LoVo (cell line): ENCODE measurements around the gene TNIK.
"Not testable (repeated sequence)": the region's sequence is repeated elsewhere in the genome, so short reads cannot be mapped to it uniquely, and the experiment has no call there.

Experiments used
- DNase-seq: peaks from one replicate; pipeline ENCODE4 v3.0.0-alpha.2; 2016; ENCODE audit warnings: low spot score

Gene TNIK

DNA sequence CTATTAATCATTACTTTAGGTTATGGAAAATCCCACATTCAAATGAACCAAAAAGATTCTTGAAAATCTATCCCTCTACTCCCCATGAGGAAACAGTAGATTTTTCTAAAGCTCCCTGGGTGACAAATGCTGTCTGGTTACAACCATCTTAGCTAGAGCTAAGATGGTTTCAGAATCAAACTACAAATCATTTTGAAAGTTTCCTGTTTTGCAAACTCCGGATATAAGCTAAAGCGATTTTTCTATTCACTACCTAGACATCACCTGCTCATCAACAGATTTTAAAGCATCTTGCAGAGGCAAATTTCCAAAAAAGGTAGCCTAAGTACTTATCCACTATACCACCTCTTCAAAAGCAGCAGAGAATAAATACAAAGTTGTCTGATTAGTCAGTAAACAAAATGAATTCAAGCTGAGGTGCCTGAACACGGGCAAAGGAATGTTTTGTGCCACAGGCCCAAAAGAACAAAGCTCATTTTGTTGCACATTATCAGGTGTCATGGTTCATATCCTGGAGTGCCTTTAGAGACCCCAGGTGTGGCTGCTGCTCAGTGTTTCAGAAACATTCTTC lies 204.9 kb downstream of the TNIK start:
- no peak for DNase-seq

DNA sequence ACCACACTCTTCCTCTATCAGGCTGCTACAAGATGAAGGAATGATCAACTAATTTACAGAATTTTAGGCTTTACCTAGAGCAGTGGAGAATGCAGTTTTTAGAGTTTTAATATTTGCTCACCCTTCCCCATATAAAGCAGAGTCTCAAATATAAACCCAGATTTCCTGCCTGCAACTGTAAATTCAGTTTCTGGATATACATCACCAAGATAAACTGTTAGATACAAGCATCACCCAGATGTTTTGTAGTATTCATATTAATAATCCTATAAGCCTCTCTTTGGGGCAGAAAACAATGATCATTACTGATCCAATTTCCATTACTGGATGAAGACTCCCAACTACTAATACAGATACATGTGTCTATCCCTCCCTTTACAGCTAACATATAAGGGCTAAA lies 205.9 kb downstream of the TNIK start:
- DNase-seq: no peak

- no peak for DNase-seq
Observed at GRCh38 chr3:171251835-171252234, 208.4 kb downstream of the TNIK start.

GRCh38 chr3:171250444-171250843 lies 209.8 kb downstream of the TNIK start:
- no peak for DNase-seq

DNA sequence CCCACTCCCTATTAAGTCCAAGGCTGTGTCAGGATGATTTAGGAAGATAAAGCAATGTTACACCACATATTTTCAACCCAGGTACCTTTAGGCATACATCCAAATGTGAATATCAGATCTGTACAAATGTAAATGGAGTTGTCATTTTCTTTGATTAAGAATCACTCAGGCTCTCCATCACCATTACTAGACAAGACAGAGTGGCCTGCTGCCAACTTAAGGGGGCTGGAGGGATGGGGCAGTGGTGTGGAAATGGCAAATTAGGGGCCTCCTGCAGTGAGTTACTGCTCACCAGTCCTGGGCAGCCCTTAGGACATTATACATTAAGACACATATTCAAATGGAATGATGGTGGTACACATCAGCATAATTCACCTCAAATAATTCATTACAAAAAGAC lies 211.0 kb downstream of the TNIK start:
- DNase-seq: no peak

- no peak for DNase-seq
Observed at GRCh38 chr3:171248426-171249111, 211.6 kb downstream of the TNIK start.

DNA sequence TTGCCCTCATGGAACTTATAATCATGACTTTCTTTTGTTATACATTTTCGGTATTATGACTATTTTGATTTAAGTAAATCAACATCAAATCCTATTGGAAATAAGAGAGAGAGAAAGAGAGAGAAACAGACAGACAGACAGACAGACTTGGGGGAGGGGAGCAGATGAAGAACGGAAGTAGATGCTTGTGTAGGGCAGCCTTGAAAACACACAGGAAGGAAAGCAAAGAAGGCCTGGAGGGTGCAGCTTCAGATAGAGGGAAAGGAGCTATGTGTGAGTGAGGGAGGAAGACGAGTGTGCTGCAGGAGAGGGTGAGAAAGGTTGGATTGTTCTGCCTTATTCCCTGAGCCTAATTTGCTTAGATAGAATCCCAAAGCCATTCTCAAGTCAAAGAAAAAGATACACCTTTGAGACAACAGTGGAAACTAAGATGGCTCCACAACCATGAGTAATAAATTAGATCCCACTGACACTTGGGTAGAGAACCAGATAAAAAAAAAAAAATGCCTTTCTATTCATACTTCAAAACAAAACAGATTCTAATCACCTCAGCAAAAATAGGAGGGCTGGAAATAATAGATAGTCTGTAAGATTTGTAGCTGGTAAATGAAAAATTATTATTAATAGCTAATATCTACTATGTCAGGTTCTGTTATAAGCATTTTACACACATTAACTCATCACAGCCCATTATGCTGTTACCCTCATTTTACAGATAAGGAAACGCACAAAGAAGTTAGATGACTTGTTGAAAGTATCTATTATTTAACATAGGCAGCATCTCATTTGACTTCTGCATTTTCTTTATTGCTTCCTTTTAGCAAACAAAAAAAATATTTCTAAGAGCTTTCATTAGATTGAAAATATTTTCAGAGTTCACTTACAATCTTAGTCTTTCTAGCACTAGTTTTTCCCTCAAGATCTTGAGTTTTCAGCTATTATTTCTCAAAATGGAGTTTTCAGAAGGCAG lies 214.1 kb downstream of the TNIK start:
- DNase-seq: no peak

DNA sequence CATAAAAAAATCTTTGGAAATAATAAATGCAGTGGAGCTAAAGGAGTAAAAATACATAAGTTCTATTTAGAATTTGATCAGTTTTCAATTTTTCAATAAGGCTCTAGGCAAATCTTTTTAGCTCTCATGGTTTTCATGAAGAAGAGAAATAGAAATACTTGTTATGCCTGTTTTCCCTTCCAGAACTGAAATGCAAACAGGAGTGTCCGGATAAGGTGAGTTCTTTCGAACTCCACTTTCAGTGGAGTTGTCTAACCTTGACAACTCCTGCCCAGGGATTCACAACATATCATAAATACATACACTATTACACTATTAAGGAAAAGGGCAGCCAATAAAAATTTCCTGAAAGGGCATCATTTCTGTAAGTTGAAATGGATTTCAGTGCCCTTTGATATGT lies 217.3 kb downstream of the TNIK start:
- no peak for DNase-seq

- DNase-seq: no peak
Observed at GRCh38 chr3:171242170-171242569, 218.0 kb downstream of the TNIK start.

DNA sequence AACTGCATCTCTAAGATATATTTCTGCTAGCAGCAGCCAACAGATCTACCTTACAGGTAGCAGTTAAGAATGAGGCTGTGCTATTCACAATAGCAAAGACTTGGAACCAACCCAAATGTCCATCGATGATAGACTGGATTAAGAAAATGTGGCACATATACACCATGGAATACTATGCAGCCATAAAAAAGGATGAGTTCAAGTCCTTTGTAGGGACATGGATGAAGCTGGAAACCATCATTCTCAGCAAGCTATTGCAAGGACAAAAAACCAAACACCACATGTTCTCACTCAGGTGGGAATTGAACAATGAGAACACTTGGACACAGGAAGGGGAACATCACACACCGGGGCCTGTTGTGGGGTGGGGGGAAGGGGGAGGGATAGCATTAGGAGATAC lies 218.6 kb downstream of the TNIK start:
- not testable (repeated sequence) for DNase-seq

DNA sequence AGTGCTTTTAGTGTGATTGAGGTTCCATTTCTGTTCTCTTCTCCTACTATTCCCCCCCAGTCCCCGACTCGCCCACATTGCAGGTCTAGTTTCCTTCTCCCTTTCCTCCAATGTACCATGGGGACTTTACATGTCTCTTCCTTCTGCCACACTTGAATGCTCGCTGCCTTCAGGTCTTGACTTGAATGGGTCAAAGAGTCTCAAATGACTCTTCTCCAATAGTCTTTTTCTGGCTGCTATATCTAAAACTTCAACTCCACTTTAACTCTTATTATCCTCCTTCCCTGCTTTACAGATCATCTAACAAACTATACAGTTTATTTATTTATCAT lies 219.7 kb downstream of the TNIK start:
- DNase-seq: no peak

- DNase-seq: no peak
Observed at GRCh38 chr3:171239757-171240503, 220.3 kb downstream of the TNIK start.

DNA sequence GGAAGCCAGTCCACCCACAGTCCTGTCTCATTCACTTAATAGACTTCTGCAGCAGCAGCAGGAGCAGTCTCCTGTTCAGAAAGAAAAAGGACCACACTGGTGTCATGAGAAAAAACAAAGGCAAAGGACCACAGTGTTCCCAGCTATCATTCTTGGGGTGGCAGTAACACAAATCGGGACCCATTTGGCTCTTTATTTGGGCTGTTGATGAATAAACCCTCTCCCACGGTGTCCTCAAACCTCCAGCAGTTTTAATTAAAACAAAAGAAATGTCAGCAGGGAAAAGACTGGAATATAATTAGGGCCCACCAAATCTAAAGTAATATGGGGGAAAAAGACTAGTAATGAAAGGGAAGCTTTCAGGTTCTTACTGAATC lies 223.2 kb downstream of the TNIK start:
- DNase-seq: no peak

DNA sequence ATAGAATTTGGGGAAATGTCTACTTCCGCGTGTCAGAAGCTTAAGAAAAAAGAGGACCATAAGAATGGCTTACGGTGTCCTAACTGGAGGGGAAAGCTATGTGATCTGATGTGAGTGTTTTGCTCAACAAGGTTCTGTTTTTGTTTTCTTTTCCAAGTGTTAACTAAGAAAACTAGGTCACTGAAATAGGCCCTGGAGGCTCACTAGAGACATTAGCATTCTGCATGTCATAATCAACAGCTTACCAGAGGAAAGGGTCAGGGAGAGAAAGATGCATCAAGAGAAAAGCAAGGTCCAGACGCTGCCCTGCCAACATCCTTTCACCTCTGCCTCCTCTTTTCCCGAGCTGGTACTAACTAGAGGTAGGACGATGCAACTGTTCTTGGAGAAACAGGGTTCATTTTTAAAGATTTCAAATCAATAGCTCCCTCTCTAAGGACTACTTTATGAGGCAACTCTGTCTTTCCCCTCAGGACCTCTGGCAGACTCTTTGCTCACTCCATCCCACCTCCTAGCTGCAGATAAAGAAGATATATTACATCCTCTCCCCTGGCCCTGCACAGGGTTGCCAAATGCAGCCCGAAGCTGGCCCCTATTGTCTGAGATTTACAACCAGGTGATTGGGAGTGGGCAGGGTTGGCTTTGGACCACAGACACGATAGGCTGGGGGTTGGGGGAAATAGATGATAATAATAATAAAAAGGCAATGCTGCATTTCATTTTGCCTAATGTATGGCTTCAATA lies 223.8 kb downstream of the TNIK start:
- DNase-seq: no peak

DNA sequence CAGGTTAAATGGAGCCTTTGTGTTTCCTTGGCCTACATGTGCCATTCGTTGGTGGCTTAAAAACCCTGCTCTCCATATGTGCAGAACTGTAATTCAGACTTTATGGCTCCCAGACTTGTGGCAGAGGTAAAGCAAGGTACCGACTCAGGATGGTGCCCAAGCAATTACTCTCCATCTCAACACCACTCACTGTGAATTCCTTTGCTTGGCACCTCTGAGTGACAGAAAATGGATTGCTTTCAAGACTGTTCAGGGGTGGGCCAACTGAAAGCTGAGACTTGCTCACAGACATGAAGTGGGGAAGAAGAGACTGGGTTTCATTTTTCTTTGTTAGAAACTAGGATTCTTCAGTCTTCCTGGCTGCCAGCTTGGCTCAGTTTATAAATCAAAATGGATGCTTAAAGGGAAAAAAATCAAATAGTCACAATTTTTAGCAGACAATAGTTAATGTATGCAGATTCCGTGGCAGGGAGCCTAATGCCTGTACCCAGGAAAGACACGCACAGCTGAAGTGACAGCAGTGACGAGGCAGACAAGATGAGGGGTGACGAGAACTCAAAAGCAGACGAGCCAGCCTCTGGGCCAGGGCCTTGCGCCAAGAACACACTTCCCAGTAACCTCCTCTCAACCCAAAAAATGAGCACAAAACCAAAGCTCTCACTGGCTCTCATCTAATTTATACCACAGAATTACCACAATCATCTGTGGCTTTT lies 225.8 kb downstream of the TNIK start:
- no peak for DNase-seq

DNA sequence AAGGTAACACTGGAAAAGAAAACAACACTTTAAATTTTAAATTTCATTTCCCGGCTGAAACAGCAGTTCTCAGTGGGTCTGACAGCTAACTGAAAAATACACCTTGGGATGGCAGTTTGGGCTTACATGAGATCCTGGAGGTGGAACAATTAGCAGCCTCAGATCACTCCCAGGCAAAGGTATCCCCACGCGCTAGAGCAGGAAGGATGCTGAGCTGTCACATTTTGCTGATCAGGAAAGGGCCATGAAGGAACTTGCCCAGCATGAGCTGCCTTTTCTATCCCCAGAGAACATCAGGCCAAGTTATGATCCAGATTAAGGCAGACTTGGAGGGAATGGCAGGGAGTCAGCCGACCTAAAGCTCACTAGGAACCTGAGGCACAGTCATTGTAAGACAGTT lies 228.8 kb downstream of the TNIK start:
- DNase-seq: no peak

- DNase-seq: no peak
Observed at GRCh38 chr3:171230865-171231264, 229.3 kb downstream of the TNIK start.

GRCh38 chr3:171229173-171229572 lies 231.0 kb downstream of the TNIK start:
- no peak for DNase-seq

GRCh38 chr3:171228240-171228639 lies 232.0 kb downstream of the TNIK start:
- no peak for DNase-seq

DNA sequence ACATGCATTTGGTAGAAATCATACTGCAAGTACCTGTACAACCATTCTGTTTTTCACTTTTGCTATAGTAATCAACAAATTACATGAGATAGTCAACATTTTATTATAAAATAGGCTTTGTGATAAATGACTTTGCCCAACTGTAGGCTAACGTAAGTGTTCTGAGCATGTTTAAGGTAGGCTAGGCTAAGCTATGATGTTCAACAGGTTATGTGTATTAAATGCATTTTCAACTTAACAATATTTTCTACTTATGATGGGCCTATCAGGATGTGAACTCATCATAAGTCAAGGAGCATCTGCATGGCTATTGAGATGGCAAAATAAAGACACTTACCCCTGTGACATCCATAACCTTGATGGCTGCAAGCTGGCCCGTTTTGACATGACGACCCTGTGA lies 232.4 kb downstream of the TNIK start:
- DNase-seq: no peak

DNA sequence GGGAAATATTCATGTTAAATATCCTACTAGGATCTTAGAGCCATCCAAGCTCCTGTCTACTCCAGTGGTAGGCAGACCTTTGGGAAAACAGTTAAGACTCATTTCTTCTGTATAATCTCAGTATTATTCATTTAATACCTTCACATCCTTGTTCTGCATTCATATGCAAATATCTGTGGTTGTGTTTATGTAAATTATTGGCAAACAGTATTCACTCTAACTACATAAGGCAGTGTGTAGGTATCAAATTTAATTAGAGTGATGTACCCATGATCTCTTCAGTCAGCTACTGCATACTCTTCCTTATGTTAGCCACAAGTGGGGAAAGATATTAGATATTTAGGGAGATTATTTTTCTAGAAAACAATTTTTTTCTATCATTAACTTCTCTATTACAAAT lies 232.8 kb downstream of the TNIK start:
- no peak for DNase-seq
